Measurements from ENCODE around the gene FBRSL1.
"Not testable (repeated sequence)": the region's sequence is repeated elsewhere in the genome, so short reads cannot be mapped to it uniquely, and the experiment has no call there.

DNA sequence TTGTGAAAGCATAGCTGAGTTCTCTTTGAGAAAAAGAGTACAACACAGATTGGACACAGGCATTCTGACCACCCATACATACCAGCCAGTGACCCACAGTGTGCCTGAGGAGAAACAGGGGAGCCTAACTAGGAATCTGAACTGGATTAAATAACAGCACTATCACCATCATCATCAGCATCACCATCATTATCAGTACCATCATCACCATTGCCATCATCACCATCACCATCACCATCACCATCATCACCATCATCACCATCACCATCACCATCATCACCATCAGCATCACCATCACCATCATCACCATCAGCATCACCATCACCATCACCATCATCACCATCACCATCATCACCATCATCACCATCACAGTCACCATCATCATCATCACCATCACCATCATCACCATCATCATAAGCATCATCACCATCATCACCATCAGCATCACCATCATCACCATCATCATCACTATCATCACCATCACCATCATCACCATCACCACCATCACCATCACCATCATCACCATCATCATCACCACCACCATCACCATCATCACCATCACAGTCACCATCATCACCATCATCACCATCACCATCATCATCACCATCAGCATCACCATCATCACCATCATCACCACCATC lies 26.5 kb upstream of the FBRSL1 start:
- TF ChIP-seq, protein P1, sequence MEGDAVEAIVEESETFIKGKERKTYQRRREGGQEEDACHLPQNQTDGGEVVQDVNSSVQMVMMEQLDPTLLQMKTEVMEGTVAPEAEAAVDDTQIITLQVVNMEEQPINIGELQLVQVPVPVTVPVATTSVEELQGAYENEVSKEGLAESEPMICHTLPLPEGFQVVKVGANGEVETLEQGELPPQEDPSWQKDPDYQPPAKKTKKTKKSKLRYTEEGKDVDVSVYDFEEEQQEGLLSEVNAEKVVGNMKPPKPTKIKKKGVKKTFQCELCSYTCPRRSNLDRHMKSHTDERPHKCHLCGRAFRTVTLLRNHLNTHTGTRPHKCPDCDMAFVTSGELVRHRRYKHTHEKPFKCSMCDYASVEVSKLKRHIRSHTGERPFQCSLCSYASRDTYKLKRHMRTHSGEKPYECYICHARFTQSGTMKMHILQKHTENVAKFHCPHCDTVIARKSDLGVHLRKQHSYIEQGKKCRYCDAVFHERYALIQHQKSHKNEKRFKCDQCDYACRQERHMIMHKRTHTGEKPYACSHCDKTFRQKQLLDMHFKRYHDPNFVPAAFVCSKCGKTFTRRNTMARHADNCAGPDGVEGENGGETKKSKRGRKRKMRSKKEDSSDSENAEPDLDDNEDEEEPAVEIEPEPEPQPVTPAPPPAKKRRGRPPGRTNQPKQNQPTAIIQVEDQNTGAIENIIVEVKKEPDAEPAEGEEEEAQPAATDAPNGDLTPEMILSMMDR (conservative IDR thresholded peaks at IDR 0.05; ENCODE audit: low read depth, low read length) = not testable (repeated sequence)
- not testable (repeated sequence) for TF ChIP-seq EZH2 (IDR thresholded peaks at IDR 0.05; ENCODE audit: borderline replicate concordance, low read depth, low read length, poor library complexity, severe bottlenecking)
